Liver (tissue), 9 donors: ENCODE results near the gene SYCP2. TPM values are rescaled to one million over a fixed set of nuclear protein-coding genes. Genes with fewer than 3 reads are reported as not detected.

Experiments
- DNase-seq: peaks from one replicate; pipeline ENCODE4 v3.0.0-alpha.2; 2017; ENCODE audit warnings: low spot score
- H3K27ac ChIP-seq, 2 donors: one replicate each; pipeline ENCODE4 v1.7.0; 2013; ENCODE audit warnings: inconsistent platforms in 2 of 2, low read length in 2 of 2, control low read depth in 1 of 2, low read depth in 1 of 2, mild to moderate bottlenecking in 1 of 2
- H3K27me3 ChIP-seq, 4 donors: one replicate each; pipeline versions ENCODE4 v1.6.1 to v1.7.0; 2013; ENCODE audit warnings: low read length in 3 of 4, inconsistent platforms in 1 of 4, mild to moderate bottlenecking in 1 of 4, moderate library complexity in 1 of 4; ENCODE audit not compliant: control insufficient read depth in 4 of 4, insufficient read depth in 4 of 4
- H3K36me3 ChIP-seq, 4 donors: one replicate each; pipeline versions ENCODE4 v1.6.1 to v1.7.0; 2013; ENCODE audit warnings: low read length in 3 of 4, mild to moderate bottlenecking in 3 of 4, low read depth in 1 of 4, moderate library complexity in 1 of 4; ENCODE audit not compliant: control insufficient read depth in 4 of 4, insufficient read depth in 3 of 4
- H3K4me1 ChIP-seq, 4 donors: one replicate each; pipeline versions ENCODE4 v1.6.1 to v1.7.0; 2013; ENCODE audit warnings: low read length in 3 of 4, mild to moderate bottlenecking in 3 of 4, moderate library complexity in 1 of 4; ENCODE audit not compliant: control insufficient read depth in 4 of 4, insufficient read depth in 4 of 4
- H3K4me3 ChIP-seq, 3 donors: one replicate each; pipeline versions ENCODE4 v1.6.1 to v1.7.0; 2013; ENCODE audit warnings: low read length in 3 of 3, control low read depth in 1 of 3, low read depth in 1 of 3, mild to moderate bottlenecking in 1 of 3
- H3K9ac ChIP-seq, 2 donors: one replicate each; pipeline ENCODE4 v1.7.0; 2013; ENCODE audit warnings: low read length in 2 of 2, mild to moderate bottlenecking in 2 of 2, moderate library complexity in 2 of 2, control low read depth in 1 of 2, low read depth in 1 of 2
- H3K9me3 ChIP-seq, 4 donors: one replicate each; pipeline versions ENCODE4 v1.6.1 to v1.7.0; 2013; ENCODE audit warnings: low read length in 3 of 4; ENCODE audit not compliant: control insufficient read depth in 4 of 4
- EGR1 ChIP-seq, 2 donors: IDR thresholded peaks; 2 replicates each; pipeline ENCODE4 v1.6.1; 2016 to 2018; ENCODE audit warnings: antibody characterized with exemption in 2 of 2, low read depth in 2 of 2
- FOXA1 ChIP-seq: IDR thresholded peaks from 2 replicates; pipeline ENCODE4 v1.6.1; 2016; ENCODE audit warnings: antibody characterized with exemption
- FOXA2 ChIP-seq: IDR thresholded peaks from 2 replicates; pipeline ENCODE4 v1.6.1; 2016; ENCODE audit warnings: antibody characterized with exemption
- GABPA ChIP-seq, 2 donors: IDR thresholded peaks in 1 of 2; conservative IDR thresholded peaks in 1 of 2; 2 replicates each; pipeline ENCODE4 v1.6.1; 2016; ENCODE audit warnings: antibody characterized with exemption in 2 of 2, mild to moderate bottlenecking in 1 of 2, moderate library complexity in 1 of 2
- HNF4A ChIP-seq, 2 donors: conservative IDR thresholded peaks; 2 replicates each; pipeline ENCODE4 v1.6.1; 2016; ENCODE audit warnings: antibody characterized with exemption in 2 of 2, mild to moderate bottlenecking in 2 of 2
- HNF4G ChIP-seq: IDR thresholded peaks from 2 replicates; pipeline ENCODE4 v1.6.1; 2016; ENCODE audit warnings: antibody characterized with exemption
- MAX ChIP-seq: IDR thresholded peaks from 2 replicates; pipeline ENCODE4 v1.6.1; 2016; ENCODE audit warnings: antibody characterized with exemption
- NR2F2 ChIP-seq: IDR thresholded peaks from 2 replicates; pipeline ENCODE4 v1.6.1; 2016; ENCODE audit warnings: antibody characterized with exemption
- RAD21 ChIP-seq, 2 donors: IDR thresholded peaks; 2 replicates each; pipeline ENCODE4 v1.6.1; 2016; ENCODE audit warnings: antibody characterized with exemption in 2 of 2, mild to moderate bottlenecking in 2 of 2
- SP1 ChIP-seq: IDR thresholded peaks from 2 replicates; pipeline ENCODE4 v1.6.1; 2018; ENCODE audit warnings: antibody characterized with exemption, mild to moderate bottlenecking
- YY1 ChIP-seq: IDR thresholded peaks from 2 replicates; pipeline ENCODE4 v1.6.1; 2016; ENCODE audit warnings: antibody characterized with exemption, mild to moderate bottlenecking
- WGBS: extraction: QIAGEN DNeasy Blood & Tissue Kit; methylation state at CpG from one replicate; pipeline ENCODE4 v1.1.7; 2013; 5-methylcytosine and 5-hydroxymethylcytosine counted together
- polyA plus RNA-seq, 2 donors: library from polyadenylated mRNA; stranded (reverse) in 1 of 2; unstranded in 1 of 2; fragments of 200-250 nt in 1 of 2; fragments of >200 nt in 1 of 2; fragmentation: Nextera tagmentation in 1 of 2; extraction: Ambion mirVana in 1 of 2; gene quantifications; one replicate each; pipeline versions ENCODE4 v1.2.1 to v1.2.3, GENCODE V29; 2013 to 2015
- total RNA-seq, 2 donors: library from RNA; depleted of rRNA; stranded (reverse); fragments of >200 nt; gene quantifications; one replicate each; pipeline ENCODE4 v1.2.3, GENCODE V29; 2014
- TF ChIP-seq, protein P1 (sequence below): IDR thresholded peaks from 2 replicates; pipeline ENCODE4 v1.6.1; 2016; ENCODE audit warnings: antibody characterized with exemption, mild to moderate bottlenecking
- TF ChIP-seq, protein P2 (sequence below): fragments of 150-350 bp; IDR thresholded peaks from 2 replicates; pipeline ENCODE4 v1.5.1; 2017; ENCODE audit warnings: improper control_type of control experiment, low read depth, low read length; ENCODE audit not compliant: missing input control
- TF ChIP-seq, protein P3 (sequence below): IDR thresholded peaks from 2 replicates; pipeline ENCODE4 v1.6.1; 2016; ENCODE audit warnings: antibody characterized with exemption
- donor health status: healthy.
- donor health status: healthy.
- donor health status: healthy.
- donor health status: healthy.
- donor health status: healthy.

The SYCP2 gene
- total and polyA plus RNA-seq, 4 donors, result 0.07 to 0.84 (median 0.38) TPM

DNA sequence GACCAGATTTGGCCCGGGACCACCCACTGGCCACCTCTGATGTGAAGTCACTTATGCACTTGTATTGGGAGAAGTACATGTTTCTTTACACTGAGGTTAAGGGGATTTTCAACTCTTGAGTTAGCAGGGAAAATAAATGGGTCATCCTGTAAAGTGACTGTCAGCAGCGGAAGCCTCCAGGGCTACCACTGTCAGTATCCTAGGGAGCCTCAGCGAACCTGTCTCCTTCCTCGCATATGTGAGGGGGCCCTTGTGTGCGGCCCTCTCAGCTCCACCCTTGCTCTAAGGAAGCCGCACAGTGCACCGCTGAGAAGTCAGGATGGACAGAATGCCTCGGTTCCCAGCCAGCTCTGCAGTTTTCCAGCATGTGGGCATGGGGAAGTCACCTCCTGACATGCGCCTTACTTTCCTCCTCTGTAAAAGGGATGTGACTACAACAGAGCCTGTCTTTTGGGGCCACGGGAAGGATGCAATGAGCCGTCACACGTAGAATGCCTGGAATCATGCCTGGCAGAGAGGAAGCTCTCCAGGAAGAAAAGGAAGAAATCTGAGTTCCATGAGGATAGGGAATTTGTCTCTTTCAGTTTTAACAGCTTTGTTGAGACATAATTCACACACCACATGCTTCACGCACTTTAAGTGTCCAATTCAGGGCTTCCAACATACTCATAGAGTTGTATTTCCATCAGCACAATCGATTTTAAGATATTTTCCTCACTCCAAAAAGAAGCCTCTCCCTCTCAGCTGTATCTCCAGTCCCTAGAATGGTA, 115.4 kb downstream of the SYCP2 start (continued):
- TF ChIP-seq, protein P1, sequence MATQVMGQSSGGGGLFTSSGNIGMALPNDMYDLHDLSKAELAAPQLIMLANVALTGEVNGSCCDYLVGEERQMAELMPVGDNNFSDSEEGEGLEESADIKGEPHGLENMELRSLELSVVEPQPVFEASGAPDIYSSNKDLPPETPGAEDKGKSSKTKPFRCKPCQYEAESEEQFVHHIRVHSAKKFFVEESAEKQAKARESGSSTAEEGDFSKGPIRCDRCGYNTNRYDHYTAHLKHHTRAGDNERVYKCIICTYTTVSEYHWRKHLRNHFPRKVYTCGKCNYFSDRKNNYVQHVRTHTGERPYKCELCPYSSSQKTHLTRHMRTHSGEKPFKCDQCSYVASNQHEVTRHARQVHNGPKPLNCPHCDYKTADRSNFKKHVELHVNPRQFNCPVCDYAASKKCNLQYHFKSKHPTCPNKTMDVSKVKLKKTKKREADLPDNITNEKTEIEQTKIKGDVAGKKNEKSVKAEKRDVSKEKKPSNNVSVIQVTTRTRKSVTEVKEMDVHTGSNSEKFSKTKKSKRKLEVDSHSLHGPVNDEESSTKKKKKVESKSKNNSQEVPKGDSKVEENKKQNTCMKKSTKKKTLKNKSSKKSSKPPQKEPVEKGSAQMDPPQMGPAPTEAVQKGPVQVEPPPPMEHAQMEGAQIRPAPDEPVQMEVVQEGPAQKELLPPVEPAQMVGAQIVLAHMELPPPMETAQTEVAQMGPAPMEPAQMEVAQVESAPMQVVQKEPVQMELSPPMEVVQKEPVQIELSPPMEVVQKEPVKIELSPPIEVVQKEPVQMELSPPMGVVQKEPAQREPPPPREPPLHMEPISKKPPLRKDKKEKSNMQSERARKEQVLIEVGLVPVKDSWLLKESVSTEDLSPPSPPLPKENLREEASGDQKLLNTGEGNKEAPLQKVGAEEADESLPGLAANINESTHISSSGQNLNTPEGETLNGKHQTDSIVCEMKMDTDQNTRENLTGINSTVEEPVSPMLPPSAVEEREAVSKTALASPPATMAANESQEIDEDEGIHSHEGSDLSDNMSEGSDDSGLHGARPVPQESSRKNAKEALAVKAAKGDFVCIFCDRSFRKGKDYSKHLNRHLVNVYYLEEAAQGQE, result no peak
- TF ChIP-seq GABPA (IDR thresholded peaks at IDR 0.05 in 1 of 2, conservative IDR thresholded peaks at IDR 0.05 in 1 of 2), result no peak

- WGBS, result 76% methylated on average over 4 of the region's 4 CpGs
- peak; percentile 5 for DNase-seq
- Histone ChIP-seq H3K27ac (no peak overlapping the region), H3K9ac (no peak overlapping the region), H3K4me1 (no peaks in the 10 kb centered on the region), H3K9me3 (no peaks in the 10 kb centered on the region), H3K36me3 (no peaks in the 10 kb centered on the region), H3K27me3 (peaks cover 0 to 3% (median 0%) of the 10 kb centered on the region in 4 donors), H3K4me3 (no peak overlapping the region)
- no peak for TF ChIP-seq HNF4A (conservative IDR thresholded peaks at IDR 0.05)
- TF ChIP-seq FOXA2, result no peak
These were observed 116.0 kb downstream of the SYCP2 start for GRCh38 chr20:59817406-59817805.

DNA sequence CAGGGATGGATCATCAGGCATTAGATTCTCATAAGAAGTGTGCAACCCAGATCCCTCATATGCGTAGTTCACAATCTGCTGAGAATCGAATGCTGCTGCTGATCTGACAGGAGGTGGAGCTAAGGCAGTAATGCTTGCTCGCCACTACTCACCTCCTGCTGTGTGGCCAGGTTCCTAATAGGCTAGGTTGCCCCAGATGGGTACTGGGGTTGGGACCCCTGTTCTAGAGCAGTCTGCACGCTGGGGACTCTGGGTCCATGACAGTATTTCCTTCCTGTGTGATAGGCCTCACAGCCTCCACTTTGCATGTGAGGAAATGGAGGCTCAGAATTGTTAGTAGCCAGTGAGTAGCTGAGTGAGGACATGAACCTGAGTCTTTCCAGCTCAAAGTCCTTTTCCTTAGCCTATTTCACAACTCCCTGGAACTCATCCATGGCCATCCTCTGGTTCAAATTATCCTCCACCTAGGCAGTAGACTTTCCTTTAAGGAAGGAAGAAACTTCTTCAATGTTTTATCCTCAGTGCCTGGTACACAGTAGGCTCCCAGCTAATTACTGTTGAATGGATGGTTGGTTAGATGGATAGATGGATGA, 117.2 kb downstream of the SYCP2 start:
- no peaks in the 10 kb centered on the region for H3K4me1 ChIP-seq
- WGBS, result 84% methylated on average over 4 of the region's 4 CpGs
- H3K4me3 ChIP-seq, result no peak overlapping the region
- H3K27me3 ChIP-seq, result peaks cover 0 to 6% (median 0%) of the 10 kb centered on the region in 4 donors
- no peak for TF ChIP-seq FOXA1
- TF ChIP-seq MAX, result no peak
- TF ChIP-seq NR2F2, result no peak
- TF ChIP-seq SP1, result no peak
- TF ChIP-seq HNF4G, result no peak
- no peak for TF ChIP-seq FOXA2
- no peak for TF ChIP-seq EGR1 (IDR thresholded peaks at IDR 0.05; ENCODE audit: low read depth in 2 of 2)
- TF ChIP-seq YY1, result no peak
- TF ChIP-seq RAD21 (IDR thresholded peaks at IDR 0.05), result no peak
- TF ChIP-seq, protein P2, sequence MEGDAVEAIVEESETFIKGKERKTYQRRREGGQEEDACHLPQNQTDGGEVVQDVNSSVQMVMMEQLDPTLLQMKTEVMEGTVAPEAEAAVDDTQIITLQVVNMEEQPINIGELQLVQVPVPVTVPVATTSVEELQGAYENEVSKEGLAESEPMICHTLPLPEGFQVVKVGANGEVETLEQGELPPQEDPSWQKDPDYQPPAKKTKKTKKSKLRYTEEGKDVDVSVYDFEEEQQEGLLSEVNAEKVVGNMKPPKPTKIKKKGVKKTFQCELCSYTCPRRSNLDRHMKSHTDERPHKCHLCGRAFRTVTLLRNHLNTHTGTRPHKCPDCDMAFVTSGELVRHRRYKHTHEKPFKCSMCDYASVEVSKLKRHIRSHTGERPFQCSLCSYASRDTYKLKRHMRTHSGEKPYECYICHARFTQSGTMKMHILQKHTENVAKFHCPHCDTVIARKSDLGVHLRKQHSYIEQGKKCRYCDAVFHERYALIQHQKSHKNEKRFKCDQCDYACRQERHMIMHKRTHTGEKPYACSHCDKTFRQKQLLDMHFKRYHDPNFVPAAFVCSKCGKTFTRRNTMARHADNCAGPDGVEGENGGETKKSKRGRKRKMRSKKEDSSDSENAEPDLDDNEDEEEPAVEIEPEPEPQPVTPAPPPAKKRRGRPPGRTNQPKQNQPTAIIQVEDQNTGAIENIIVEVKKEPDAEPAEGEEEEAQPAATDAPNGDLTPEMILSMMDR, result no peak
- TF ChIP-seq, protein P3, sequence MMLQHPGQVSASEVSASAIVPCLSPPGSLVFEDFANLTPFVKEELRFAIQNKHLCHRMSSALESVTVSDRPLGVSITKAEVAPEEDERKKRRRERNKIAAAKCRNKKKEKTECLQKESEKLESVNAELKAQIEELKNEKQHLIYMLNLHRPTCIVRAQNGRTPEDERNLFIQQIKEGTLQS, result no peak
- TF ChIP-seq GABPA (IDR thresholded peaks at IDR 0.05 in 1 of 2, conservative IDR thresholded peaks at IDR 0.05 in 1 of 2), result no peak
- H3K27ac ChIP-seq, result no peak overlapping the region
- H3K36me3 ChIP-seq, result no peaks in the 10 kb centered on the region
- H3K9ac ChIP-seq, result no peak overlapping the region
- peak; percentile 8 for DNase-seq
- no peaks in the 10 kb centered on the region for H3K9me3 ChIP-seq
